Activated T-helper 2 cell treated with anti-CD3 and anti-CD28 coated beads, Interferon-gamma antibody, Interleukin-2, Interleukin-4, amounts not matched to agents 10 μg/mL and 5 μg/mL and 100 μg/mL, durations not matched to agents 14 hours and 24 hours and 36 hours (primary cell): ENCODE measurements around the gene METTL6. TPM values are rescaled to one million over a fixed set of nuclear protein-coding genes. Genes with fewer than 3 reads are reported as not detected.
A peak's percentile ranks its signal among the peaks of the same experiment; 100 is the strongest.
"Not testable (repeated sequence)": the region's sequence is repeated elsewhere in the genome, so short reads cannot be mapped to it uniquely, and the experiment has no call there.

Experiments
- DNase-seq: peaks from one replicate; pipeline ENCODE4 v3.0.0; 2021; ENCODE audit warnings: low spot score
- H3K27ac Mint-ChIP-seq: one replicate; pipeline ENCODE4 v1.8.0; 2021; ENCODE audit warnings: mixed read lengths
- H3K27me3 Mint-ChIP-seq: one replicate; pipeline ENCODE4 v1.8.0; 2021; ENCODE audit warnings: low read depth, mixed read lengths
- H3K36me3 Mint-ChIP-seq: one replicate; pipeline ENCODE4 v1.8.0; 2021; ENCODE audit warnings: low read depth, mixed read lengths
- H3K4me1 Mint-ChIP-seq: one replicate; pipeline ENCODE4 v1.8.0; 2021; ENCODE audit warnings: low read depth, mixed read lengths
- H3K4me3 Mint-ChIP-seq: one replicate; pipeline ENCODE4 v1.8.0; 2021; ENCODE audit warnings: low read depth, mild to moderate bottlenecking, moderate library complexity, mixed read lengths
- H3K9me3 Mint-ChIP-seq: one replicate; pipeline ENCODE4 v1.8.0; 2021; ENCODE audit warnings: mixed read lengths
- intact Hi-C: fragments of 100-400 bp; cut with micrococcal nuclease; formaldehyde crosslinking; loops from one replicate; pipeline ENCODE4 v1.15.1; 2023
- total RNA-seq: library from RNA; stranded (reverse); gene quantifications from 2 replicates; pipeline ENCODE4 v1.2.3, GENCODE V29; 2022

METTL6 gene
- total RNA-seq, 1 donor from 2014 or later, result 16.1 TPM

GRCh38 chr3:15439476-15439875, 12.1 kb upstream of the METTL6 start:
- Mint-ChIP-seq H3K27me3 (no peaks in the 10 kb centered on the region), H3K4me3 (no peak overlapping the region), H3K4me1 (peaks cover 8% of the 10 kb centered on the region), H3K27ac (no peak overlapping the region), H3K9me3 (no peaks in the 10 kb centered on the region), H3K36me3 (peaks cover 86% of the 10 kb centered on the region)
- no peak for DNase-seq
- intact Hi-C loops, result no loop called here

DNA sequence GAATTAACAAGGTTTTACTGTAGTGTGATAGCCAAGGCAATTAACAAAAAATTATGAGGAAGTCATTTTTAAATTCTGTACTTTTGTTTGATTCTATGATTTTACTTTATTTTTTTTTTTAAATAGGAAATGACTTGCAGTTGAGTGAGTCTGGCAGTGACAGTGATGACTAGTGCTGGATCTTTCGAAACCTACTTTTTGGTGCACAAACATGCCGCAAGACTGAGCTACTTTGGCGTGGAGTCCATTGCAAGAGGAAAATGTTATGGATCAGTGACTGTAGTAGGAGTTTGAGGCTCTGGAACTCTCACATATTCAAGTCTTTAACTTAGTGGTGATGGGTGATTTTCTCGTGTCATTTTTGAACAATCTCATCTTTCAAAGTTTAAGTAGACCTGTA, 11.6 kb upstream of the METTL6 start:
- no peaks in the 10 kb centered on the region for H3K27me3 Mint-ChIP-seq
- H3K9me3 Mint-ChIP-seq, result no peaks in the 10 kb centered on the region
- peaks cover 89% of the 10 kb centered on the region for H3K36me3 Mint-ChIP-seq
- no peak overlapping the region for H3K27ac Mint-ChIP-seq
- no peak for DNase-seq
- no peak overlapping the region for H3K4me3 Mint-ChIP-seq
- H3K4me1 Mint-ChIP-seq, result peaks cover 8% of the 10 kb centered on the region
- intact Hi-C loops, result no loop called here

- Mint-ChIP-seq H3K4me1 (peaks cover 11% of the 10 kb centered on the region), H3K36me3 (peaks cover 85% of the 10 kb centered on the region), H3K27ac (no peak overlapping the region), H3K27me3 (no peaks in the 10 kb centered on the region), H3K4me3 (no peak overlapping the region), H3K9me3 (no peaks in the 10 kb centered on the region)
- intact Hi-C loops, result no loop called here
- no peak for DNase-seq
Measured at GRCh38 chr3:15436246-15436645, 8.9 kb upstream of the METTL6 start.

- Mint-ChIP-seq H3K4me1 (peaks cover 9% of the 10 kb centered on the region), H3K27ac (no peak overlapping the region), H3K4me3 (no peak overlapping the region), H3K27me3 (no peaks in the 10 kb centered on the region), H3K36me3 (peaks cover 77% of the 10 kb centered on the region), H3K9me3 (no peaks in the 10 kb centered on the region)
- no peak for DNase-seq
- intact Hi-C loops, result no loop called here
Measured at GRCh38 chr3:15434756-15435155, 7.4 kb upstream of the METTL6 start.

DNA sequence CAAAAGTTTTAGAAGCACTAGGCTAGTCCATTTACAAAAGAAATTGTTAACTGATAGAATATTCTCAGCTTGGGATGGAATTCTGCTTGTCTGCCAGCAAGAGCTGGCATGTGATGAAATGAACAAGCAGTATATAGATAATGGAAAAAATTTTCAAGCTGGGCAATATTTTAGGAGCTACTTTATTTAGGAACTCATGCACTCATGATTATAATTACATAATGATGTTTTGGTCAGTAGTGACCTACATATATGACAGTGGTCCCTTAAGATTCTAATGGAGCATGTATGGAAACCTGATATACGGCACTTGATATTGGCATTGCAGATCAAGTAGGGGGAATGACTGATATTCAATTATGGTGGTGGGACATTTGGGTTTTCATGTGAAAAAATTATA, 6.2 kb upstream of the METTL6 start:
- no peaks in the 10 kb centered on the region for H3K27me3 Mint-ChIP-seq
- H3K4me1 Mint-ChIP-seq, result peaks cover 18% of the 10 kb centered on the region
- no peak overlapping the region for H3K4me3 Mint-ChIP-seq
- no peaks in the 10 kb centered on the region for H3K9me3 Mint-ChIP-seq
- H3K27ac Mint-ChIP-seq, result no peak overlapping the region
- peaks cover 71% of the 10 kb centered on the region for H3K36me3 Mint-ChIP-seq
- DNase-seq, result no peak
- intact Hi-C loops, result no loop called here

GRCh38 chr3:15431256-15431837, 4.0 kb upstream of the METTL6 start:
- peaks cover 5% of the 10 kb centered on the region for H3K9me3 Mint-ChIP-seq
- no peak overlapping the region for H3K4me3 Mint-ChIP-seq
- H3K27me3 Mint-ChIP-seq, result no peaks in the 10 kb centered on the region
- intact Hi-C loops, result no loop called here
- DNase-seq, result no peak
- H3K27ac Mint-ChIP-seq, result peak overlapping the region; percentile 1
- H3K36me3 Mint-ChIP-seq, result peaks cover 61% of the 10 kb centered on the region
- peaks cover 29% of the 10 kb centered on the region for H3K4me1 Mint-ChIP-seq

DNA sequence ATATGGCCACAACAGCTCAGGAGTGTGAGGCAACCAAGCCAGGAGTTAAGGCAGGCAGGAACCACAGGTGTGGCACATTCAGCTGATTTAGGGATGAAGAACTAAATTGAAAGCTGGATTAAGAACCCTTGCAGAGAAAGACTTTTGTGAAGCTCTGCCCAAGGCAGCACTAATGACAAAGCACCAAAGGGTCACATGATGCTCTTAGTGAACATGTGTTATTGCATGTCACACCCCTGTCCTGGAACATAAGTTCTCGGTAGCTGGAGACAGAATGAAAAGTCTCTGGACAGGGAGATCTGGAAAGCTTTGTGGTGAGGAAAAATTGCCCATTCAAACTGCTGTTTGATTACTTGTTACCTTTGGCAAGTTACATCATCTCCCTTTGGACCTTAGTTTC, 3.3 kb upstream of the METTL6 start:
- Mint-ChIP-seq H3K27me3 (no peaks in the 10 kb centered on the region), H3K36me3 (peaks cover 63% of the 10 kb centered on the region), H3K9me3 (peaks cover 5% of the 10 kb centered on the region), H3K27ac (no peak overlapping the region), H3K4me3 (no peak overlapping the region), H3K4me1 (peaks cover 36% of the 10 kb centered on the region)
- DNase-seq, result no peak
- intact Hi-C loops, result no loop called here

DNA sequence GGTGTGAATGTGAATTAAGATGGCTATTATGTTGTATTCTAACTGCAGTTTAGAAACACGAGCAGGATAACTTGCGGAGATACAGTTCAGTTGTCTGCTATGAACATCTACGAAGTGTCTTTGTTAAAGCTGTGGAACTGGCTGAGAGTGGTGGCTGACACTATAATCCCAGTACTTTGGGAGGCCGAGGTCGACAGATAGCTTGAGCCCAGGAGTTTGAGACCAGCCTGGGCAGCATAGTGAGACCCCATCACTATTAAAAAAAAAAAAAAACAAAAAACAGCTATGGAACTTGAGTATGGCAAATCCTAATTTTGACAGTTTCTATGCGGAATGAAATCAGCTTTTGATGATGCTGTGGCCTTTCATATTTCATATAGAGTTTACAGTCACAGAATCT, 1.7 kb upstream of the METTL6 start:
- Mint-ChIP-seq H3K27me3 (no peaks in the 10 kb centered on the region), H3K36me3 (peaks cover 60% of the 10 kb centered on the region), H3K4me1 (peaks cover 44% of the 10 kb centered on the region), H3K9me3 (peaks cover 5% of the 10 kb centered on the region), H3K27ac (peak overlapping the region; percentile 89), H3K4me3 (peak overlapping the region; percentile 95)
- no peak for DNase-seq
- intact Hi-C loops, result loop anchor here (2.0 to 10.0 kb wide), 3 partner anchors 73 to 386 kb away; no protein-coding TSS in a partner anchor

DNA sequence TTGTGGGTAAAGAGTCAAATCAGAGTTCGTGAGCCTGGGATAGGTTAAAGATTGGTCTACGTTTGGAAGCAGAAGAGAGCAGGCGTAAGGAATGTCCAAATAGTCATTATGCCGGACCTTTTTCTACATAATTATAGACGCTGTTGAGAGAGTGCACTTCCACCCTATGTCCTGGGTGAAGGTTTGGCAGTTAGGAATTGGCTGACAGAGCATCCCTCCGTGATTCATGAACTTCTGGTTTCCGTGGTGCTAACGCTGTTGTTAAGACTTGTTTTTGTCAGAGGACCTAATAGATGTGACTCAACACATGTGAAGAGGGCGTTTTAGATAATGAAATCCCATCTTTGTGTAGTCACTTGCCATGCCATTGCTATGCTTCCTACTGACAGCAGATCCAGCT, 1.2 kb upstream of the METTL6 start:
- Mint-ChIP-seq H3K36me3 (peaks cover 60% of the 10 kb centered on the region), H3K27ac (peak overlapping the region; percentile 89), H3K27me3 (no peaks in the 10 kb centered on the region), H3K4me1 (peaks cover 44% of the 10 kb centered on the region), H3K9me3 (peaks cover 5% of the 10 kb centered on the region), H3K4me3 (peak overlapping the region; percentile 95)
- intact Hi-C loops, result loop anchor here (2.0 to 10.0 kb wide), 3 partner anchors 74 to 386 kb away; no protein-coding TSS in a partner anchor
- DNase-seq, result no peak

GRCh38 chr3:15427981-15428380, 637 bp upstream of the METTL6 start:
- H3K36me3 Mint-ChIP-seq, result peaks cover 55% of the 10 kb centered on the region
- H3K27me3 Mint-ChIP-seq, result no peaks in the 10 kb centered on the region
- peak overlapping the region; percentile 95 for H3K4me3 Mint-ChIP-seq
- intact Hi-C loops, result loop anchor here (1.0 to 10.0 kb wide), 4 partner anchors 74 to 387 kb away; no protein-coding TSS in a partner anchor
- no peak for DNase-seq
- H3K9me3 Mint-ChIP-seq, result peaks cover 5% of the 10 kb centered on the region
- peaks cover 41% of the 10 kb centered on the region for H3K4me1 Mint-ChIP-seq
- peak overlapping the region; percentile 89 for H3K27ac Mint-ChIP-seq

GRCh38 chr3:15426579-15427118, 695 bp downstream of the METTL6 start:
- intact Hi-C loops, result loop anchor here (1.0 to 10.0 kb wide), 3 partner anchors 76 to 388 kb away; no protein-coding TSS in a partner anchor
- Mint-ChIP-seq H3K4me3 (peak overlapping the region; percentile 95), H3K9me3 (peaks cover 5% of the 10 kb centered on the region), H3K27ac (peak overlapping the region; percentile 89), H3K27me3 (no peaks in the 10 kb centered on the region), H3K36me3 (peaks cover 55% of the 10 kb centered on the region), H3K4me1 (peaks cover 41% of the 10 kb centered on the region)
- no peak for DNase-seq

- Mint-ChIP-seq H3K27me3 (no peaks in the 10 kb centered on the region), H3K4me3 (no peak overlapping the region), H3K27ac (no peak overlapping the region), H3K4me1 (peaks cover 19% of the 10 kb centered on the region), H3K9me3 (no peaks in the 10 kb centered on the region), H3K36me3 (peaks cover 51% of the 10 kb centered on the region)
- DNase-seq, result no peak
- intact Hi-C loops, result loop anchor here (10.0 kb wide), 1 partner anchor 394 kb away; no protein-coding TSS in a partner anchor
Measured at GRCh38 chr3:15420871-15421270, 6.5 kb downstream of the METTL6 start.

- H3K27ac Mint-ChIP-seq, H3K4me1 Mint-ChIP-seq, H3K27me3 Mint-ChIP-seq, DNase-seq, H3K4me3 Mint-ChIP-seq, intact Hi-C loops, H3K9me3 Mint-ChIP-seq: not testable (repeated sequence)
- peaks cover 46% of the 10 kb centered on the region for H3K36me3 Mint-ChIP-seq
Measured at GRCh38 chr3:15410966-15411365, 16.4 kb downstream of the METTL6 start.
